ENCODE measurements around the gene SLIT3.
A peak's percentile ranks its signal among the peaks of the same experiment; 100 is the strongest.

SLIT3 gene

GRCh38 chr5:168714046-168714445 lies 586.9 kb downstream of the SLIT3 start:
- DNase-seq, result no peak

- DNase-seq, result peak; percentile 53
Observed at GRCh38 chr5:168713051-168713450, 587.9 kb downstream of the SLIT3 start.

- no peak for DNase-seq
Observed at GRCh38 chr5:168712280-168712924, 588.5 kb downstream of the SLIT3 start.

- DNase-seq, result no peak
Observed at GRCh38 chr5:168710706-168711105, 590.2 kb downstream of the SLIT3 start.

GRCh38 chr5:168707716-168708695 lies 592.9 kb downstream of the SLIT3 start:
- no peak for DNase-seq

GRCh38 chr5:168706655-168707069 lies 594.3 kb downstream of the SLIT3 start:
- peak; percentile 29 for DNase-seq

GRCh38 chr5:168705321-168705720 lies 595.6 kb downstream of the SLIT3 start:
- no peak for DNase-seq

- no peak for DNase-seq
Observed at GRCh38 chr5:168702511-168702910, 598.4 kb downstream of the SLIT3 start.

GRCh38 chr5:168701641-168702040 lies 599.3 kb downstream of the SLIT3 start:
- no peak for DNase-seq

- no peak for DNase-seq
Observed at GRCh38 chr5:168699002-168699401, 601.9 kb downstream of the SLIT3 start.

GRCh38 chr5:168697034-168697720 lies 603.8 kb downstream of the SLIT3 start:
- DNase-seq, result no peak

GRCh38 chr5:168696611-168697010 lies 604.3 kb downstream of the SLIT3 start:
- no peak for DNase-seq

- no peak for DNase-seq
Observed at GRCh38 chr5:168695301-168695835, 605.6 kb downstream of the SLIT3 start.

GRCh38 chr5:168694289-168694688 lies 606.6 kb downstream of the SLIT3 start:
- no peak for DNase-seq

GRCh38 chr5:168693883-168694282 lies 607.1 kb downstream of the SLIT3 start:
- no peak for DNase-seq

GRCh38 chr5:168693297-168693696 lies 607.6 kb downstream of the SLIT3 start:
- no peak for DNase-seq

- DNase-seq, result no peak
Observed at GRCh38 chr5:168691891-168692290, 609.0 kb downstream of the SLIT3 start.

- DNase-seq, result no peak
Observed at GRCh38 chr5:168689260-168689659, 611.7 kb downstream of the SLIT3 start.

GRCh38 chr5:168686837-168687236 lies 614.1 kb downstream of the SLIT3 start:
- DNase-seq, result no peak

GRCh38 chr5:168685566-168685965 lies 615.4 kb downstream of the SLIT3 start:
- no peak for DNase-seq

GRCh38 chr5:168683927-168684295 lies 617.0 kb downstream of the SLIT3 start:
- DNase-seq, result no peak

- no peak for DNase-seq
Observed at GRCh38 chr5:168683247-168683926, 617.6 kb downstream of the SLIT3 start.
